HepG2 (cell line): ENCODE results near the gene CABP2. TPM values are rescaled to one million over a fixed set of nuclear protein-coding genes. Genes with fewer than 3 reads are reported as not detected.

Experiments used
- ATAC-seq: fragments of 200-7000 bp; cut with Tn5 transposase; 3 replicates; pipeline ENCODE4 v1.9.1; 2020; ENCODE audit warnings: mild to moderate bottlenecking, moderate library complexity
- BruUV-seq: library from RNA; stranded (reverse); fragments of 400-500 nt; replicated peaks from 2 replicates; lab custom pipeline; 2021; lab: Mats Ljungman, UMichigan
- CTCF ChIA-PET: fragments of 300-600 bp; formaldehyde crosslinking; extraction: SDS; loops from one replicate; lab custom pipeline; 2021; ENCODE audit warnings: low total read pairs, inconsistent platforms, low intra/inter-chr PET ratio; lab: Yijun Ruan, JAX
- POLR2A ChIA-PET: fragments of 350-600 bp; sonication (Branson Sonifier 250); formaldehyde crosslinking; loops from one replicate; lab custom pipeline; 2020; ENCODE audit warnings: antibody characterized with exemption, inconsistent platforms; lab: Yijun Ruan, JAX
- DNase-seq: peaks from one replicate; pipeline ENCODE4 v3.0.0-alpha.2; 2015; ENCODE audit warnings: low spot score
- FAIRE-seq: peaks from 3 replicates; lab custom pipeline; 2011; peaks lifted over from hg19 to GRCh38; lab: Jason Lieb, UNC
- H2AFZ ChIP-seq: one replicate; pipeline ENCODE4 v1.6.1; 2011; ENCODE audit warnings: low read length, inconsistent platforms
- H3K27ac ChIP-seq: fragments of 300-600 bp; 3 replicates; pipeline ENCODE4 v1.8.0; 2011; ENCODE audit warnings: mixed run types, mild to moderate bottlenecking, mixed read lengths, low read length, inconsistent platforms; ENCODE audit not compliant: insufficient read depth; ENCODE audit errors: extremely low read length
- H3K27me3 ChIP-seq, 2 experiments: fragments of 200-600 bp in 1 of 2; 2 replicates in 1 of 2; 3 replicates in 1 of 2; pipeline versions ENCODE4 v1.6.0 to v1.8.0; 2011; ENCODE audit warnings: low read length in 2 of 2, mild to moderate bottlenecking in 2 of 2, moderate library complexity in 2 of 2, inconsistent platforms in 1 of 2; ENCODE audit not compliant: insufficient read depth in 2 of 2, control insufficient read depth in 1 of 2
- H3K36me3 ChIP-seq, 2 experiments: fragments of 200-600 bp in 1 of 2; replicated peaks in 1 of 2; 2 replicates in 1 of 2; 3 replicates in 1 of 2; pipeline versions ENCODE4 v1.5.1 to v1.8.0; 2011; ENCODE audit warnings: low read length in 2 of 2, inconsistent platforms in 1 of 2; ENCODE audit not compliant: insufficient read depth in 2 of 2, control insufficient read depth in 1 of 2
- H3K4me1 ChIP-seq: 2 replicates; pipeline ENCODE4 v1.5.1; 2012; ENCODE audit warnings: low read length, inconsistent platforms; ENCODE audit not compliant: insufficient read depth
- H3K4me2 ChIP-seq: 2 replicates; pipeline ENCODE4 v1.6.0; 2011; ENCODE audit warnings: low read depth, low read length, inconsistent platforms
- H3K4me3 ChIP-seq, 3 experiments: fragments of 200-600 bp in 1 of 3; sonication (generic), shearing (Covaris generic) in 1 of 3; replicated peaks in 1 of 3; 2 replicates each; pipeline ENCODE4 v1.5.1; 2011 to 2016; ENCODE audit warnings: low read length in 3 of 3, inconsistent platforms in 2 of 3, low read depth in 2 of 3, mild to moderate bottlenecking in 2 of 3, control low read depth in 1 of 3, mixed read lengths in 1 of 3; ENCODE audit not compliant: insufficient read depth in 1 of 3
- H3K79me2 ChIP-seq: one replicate; pipeline ENCODE4 v1.6.1; 2011; ENCODE audit warnings: low read length, inconsistent platforms; ENCODE audit not compliant: insufficient read depth
- H3K9ac ChIP-seq: 2 replicates; pipeline ENCODE4 v1.6.0; 2011; ENCODE audit warnings: mild to moderate bottlenecking, low read depth, low read length, inconsistent platforms; ENCODE audit not compliant: insufficient read depth
- H3K9me3 ChIP-seq: 2 replicates; pipeline ENCODE4 v1.5.1; 2012; ENCODE audit warnings: mild to moderate bottlenecking, low read length
- H4K20me1 ChIP-seq: 2 replicates; pipeline ENCODE4 v1.6.0; 2011; ENCODE audit warnings: inconsistent platforms, mild to moderate bottlenecking, low read length, moderate library complexity; ENCODE audit not compliant: insufficient read depth
- TOPORS ChIP-seq: sonication (generic); formaldehyde crosslinking; IDR thresholded peaks from 2 replicates; pipeline ENCODE4 v1.8.0; 2023; ENCODE audit warnings: mild to moderate bottlenecking, missing genetic modification reagents
- ZFP36 ChIP-seq: fragments of 150-350 bp; IDR thresholded peaks from 2 replicates; pipeline ENCODE4 v1.6.1; 2018; ENCODE audit warnings: borderline replicate concordance, low read length, low read depth; ENCODE audit not compliant: partially characterized antibody
- ZNF253 ChIP-seq: sonication (generic); formaldehyde crosslinking; IDR thresholded peaks from 2 replicates; pipeline ENCODE4 v1.8.0; 2022; ENCODE audit warnings: mild to moderate bottlenecking, missing genetic modification reagents, borderline replicate concordance
- ZNF276 ChIP-seq: sonication (generic); formaldehyde crosslinking; IDR thresholded peaks from 2 replicates; pipeline ENCODE4 v1.4.0; 2020; ENCODE audit warnings: mild to moderate bottlenecking, low read depth, missing genetic modification reagents
- ZNF280D ChIP-seq: sonication (generic); formaldehyde crosslinking; IDR thresholded peaks from 2 replicates; pipeline ENCODE4 v1.5.1; 2020; ENCODE audit warnings: mild to moderate bottlenecking, missing genetic modification reagents
- ZNF724P ChIP-seq: sonication (generic); formaldehyde crosslinking; IDR thresholded peaks from 2 replicates; pipeline ENCODE4 v1.8.0; 2022; ENCODE audit warnings: missing genetic modification reagents, borderline replicate concordance
- ZSCAN25 ChIP-seq: sonication (generic); formaldehyde crosslinking; IDR thresholded peaks from 2 replicates; pipeline ENCODE4 v1.8.0; 2022; ENCODE audit warnings: mild to moderate bottlenecking, missing genetic modification reagents
- WGBS: methylation state at CpG from one replicate; pipeline ENCODE4 v1.1.6; 2017; ENCODE audit warnings: low lambda C conversion rate; 5-methylcytosine and 5-hydroxymethylcytosine counted together
- in situ Hi-C: cut with HindIII; loops from 2 replicates; pipeline ENCODE4 v1.10.0; 2017; ENCODE audit warnings: low pct_unique_long_range_greater_than_20kb; ENCODE audit not compliant: extremely low pct_ligation_motif_present
- intact Hi-C: fragments of 100-400 bp; cut with micrococcal nuclease; formaldehyde crosslinking; loops from one replicate; pipeline ENCODE4 v1.10.0; 2022; ENCODE audit not compliant: unreplicated experiment
- polyA plus RNA-seq, 8 experiments: library from polyadenylated mRNA; depleted of rRNA in 3 of 8; stranded (reverse) in 7 of 8; unstranded in 1 of 8; fragments of >200 nt; fragmentation: Illumina TruSeq in 4 of 8; extraction: Trizol in 4 of 8; gene quantifications; 2 replicates each; pipeline versions ENCODE4 v1.2.1 to v1.2.3, GENCODE V29; 2011 to 2016; ENCODE audit warnings: low read depth in 4 of 8, missing spikeins in 1 of 8, mixed read lengths in 1 of 8; ENCODE audit not compliant: insufficient read depth in 1 of 8
- total RNA-seq, 5 experiments: library from RNA; depleted of rRNA; stranded (reverse); fragments of >200 nt; fragmentation: Illumina TruSeq; extraction: Trizol; gene quantifications; 2 replicates each; pipeline ENCODE4 v1.2.3, GENCODE V29; 2016; ENCODE audit warnings: low read depth in 1 of 5

Gene CABP2
- total and polyA plus RNA-seq, 2 of the 13 experiments (the other 11 are each of a cell fraction or from before 2014, with no cell fraction given) = not detected

- BruUV-seq = no TSS peak
- Histone ChIP-seq H3K36me3 (no peaks in the 10 kb centered on the region), H3K4me3 (no peak overlapping the region), H3K9ac (no peak overlapping the region), H3K9me3 (peaks cover 24% of the 10 kb centered on the region), H3K27me3 (no peaks in the 10 kb centered on the region), H3K27ac (no peak overlapping the region), H3K4me1 (peaks cover 7% of the 10 kb centered on the region), H3K79me2 (no peaks in the 10 kb centered on the region), H2AFZ (no peak overlapping the region), H3K4me2 (no peak overlapping the region), H4K20me1 (no peaks in the 10 kb centered on the region)
- peak; percentile 93; the same call in 1 of the 2 replicates for TF ChIP-seq ZNF724P (CRISPR knock-in tag)
- TF ChIP-seq ZSCAN25 (CRISPR knock-in tag) = no peak
- no peak for TF ChIP-seq ZNF253 (CRISPR knock-in tag)
- TF ChIP-seq ZFP36 = peak; percentile 93
- peak; percentile 80 for TF ChIP-seq TOPORS
- no peak for TF ChIP-seq ZNF276
- 0 out of 2 replicates have a peak, but pooled peaks have one; percentile 57 for TF ChIP-seq ZNF280D (CRISPR knock-in tag)
- in situ Hi-C loops = no loop called here
- 2% methylated on average over 4 of the region's 4 CpGs for WGBS
- CTCF ChIA-PET = no interaction called here
- no peak for FAIRE-seq
- POLR2A ChIA-PET = no interaction called here
- no peak for ATAC-seq
- DNase-seq = no peak
- intact Hi-C loops = no loop called here
Observed at GRCh38 chr11:67534070-67534679, 10.9 kb upstream of the CABP2 start.
